ENCODE results near the gene MUC5AC.
"Not testable (repeated sequence)": the region's sequence is repeated elsewhere in the genome, so short reads cannot be mapped to it uniquely, and the experiment has no call there.

The MUC5AC gene

DNA sequence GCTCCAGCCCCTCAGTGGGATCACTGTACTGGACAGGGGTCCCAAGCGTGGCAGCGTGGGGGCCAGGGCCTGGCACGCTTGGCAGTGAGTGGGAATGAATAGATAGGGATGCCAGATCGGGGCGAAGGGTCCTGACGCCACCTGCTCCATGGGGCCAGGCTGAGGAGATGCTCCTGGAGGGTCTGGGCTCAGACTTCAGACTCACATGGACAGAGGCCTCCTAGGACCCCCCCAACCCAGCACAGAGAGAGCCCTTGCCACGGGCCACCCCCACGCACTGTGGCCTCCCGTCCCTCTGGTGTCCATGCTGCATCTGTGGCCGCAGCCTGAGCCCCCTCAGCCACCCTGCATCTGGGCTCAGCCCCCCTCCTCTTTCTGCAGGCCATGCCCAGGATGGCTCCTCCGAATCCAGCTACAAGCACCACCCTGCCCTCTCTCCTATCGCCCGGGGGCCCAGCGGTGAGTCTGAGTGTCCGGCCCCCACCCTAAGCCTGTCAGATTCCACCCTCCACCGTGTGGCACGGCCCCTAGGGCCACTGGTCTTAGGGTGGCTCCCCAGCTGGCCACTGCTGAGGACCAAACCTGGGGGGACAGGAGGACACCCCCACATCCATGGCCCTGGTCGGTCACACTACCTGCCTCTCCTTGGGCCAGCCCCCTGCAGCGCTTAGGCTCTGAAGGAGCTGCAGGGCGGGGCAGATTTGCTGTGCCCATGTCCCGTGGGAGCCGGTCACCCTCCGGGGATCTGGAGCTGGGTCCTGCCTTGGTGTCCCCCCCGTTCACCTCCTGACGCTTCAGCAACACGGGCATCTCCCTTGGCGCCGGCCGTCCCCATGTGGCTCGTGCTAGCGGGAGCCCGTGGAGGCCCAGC is 2.7 kb downstream of the MUC5AC start:
- no peak for DNase-seq (ENCODE audit: low read depth in 3 of 3, low spot score in 1 of 3)

GRCh38 chr11:1161410-1162137 is 3.8 kb downstream of the MUC5AC start:
- DNase-seq (ENCODE audit: low read depth in 3 of 3, low spot score in 1 of 3): no peak

DNA sequence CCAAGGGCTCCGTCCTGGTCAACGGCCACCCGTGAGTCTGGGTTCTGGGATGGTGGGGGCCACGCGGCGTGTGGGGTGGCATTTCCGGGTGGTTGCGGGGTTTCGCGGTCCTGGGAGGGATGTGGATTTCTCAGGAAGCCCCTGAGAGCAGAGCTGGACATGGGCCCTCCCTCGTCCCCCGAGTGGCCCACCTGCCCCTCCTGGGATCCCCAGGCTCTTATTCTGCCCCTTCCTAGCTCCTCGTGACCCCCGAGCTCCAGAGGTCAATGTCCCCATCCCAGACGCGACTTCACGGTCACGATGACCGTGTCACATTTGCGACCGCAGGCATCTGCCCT is 4.4 kb downstream of the MUC5AC start:
- DNase-seq (ENCODE audit: low read depth in 3 of 3, low spot score in 1 of 3): no peak

- DNase-seq (ENCODE audit: low read depth in 3 of 3, low spot score in 1 of 3): no peak
These were observed 4.9 kb downstream of the MUC5AC start for GRCh38 chr11:1162491-1163311.

- DNase-seq (ENCODE audit: low read depth in 3 of 3, low spot score in 1 of 3): no peak
These were observed 5.7 kb downstream of the MUC5AC start for GRCh38 chr11:1163321-1163910.

- DNase-seq (ENCODE audit: low read depth in 3 of 3, low spot score in 1 of 3): no peak
These were observed 6.4 kb downstream of the MUC5AC start for GRCh38 chr11:1163911-1164735.

DNA sequence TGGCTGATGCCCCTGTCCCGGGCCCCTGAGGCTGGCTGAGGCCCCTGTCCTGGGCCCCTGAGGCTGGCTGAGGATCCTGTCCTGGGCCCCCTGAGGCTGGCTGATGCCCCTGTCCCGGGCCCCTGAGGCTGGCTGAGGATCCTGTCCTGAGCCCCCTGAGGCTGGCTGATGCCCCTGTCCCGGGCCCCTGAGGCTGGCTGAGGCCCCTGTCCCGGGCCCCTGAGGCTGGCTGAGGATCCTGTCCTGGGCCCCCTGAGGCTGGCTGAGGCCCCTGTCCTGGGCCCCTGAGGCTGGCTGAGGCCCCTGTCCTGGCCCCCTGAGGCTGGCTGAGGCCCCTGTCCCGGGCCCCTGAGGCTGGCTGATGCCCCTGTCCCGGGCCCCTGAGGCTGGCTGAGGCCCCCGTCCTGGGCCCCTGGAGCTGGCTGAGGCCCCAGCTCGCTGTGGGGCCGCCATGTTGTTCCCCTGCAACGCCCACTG is 7.1 kb downstream of the MUC5AC start:
- DNase-seq (ENCODE audit: low read depth in 3 of 3, low spot score in 1 of 3): not testable (repeated sequence)

GRCh38 chr11:1165256-1166041 is 7.7 kb downstream of the MUC5AC start:
- DNase-seq (ENCODE audit: low read depth in 3 of 3, low spot score in 1 of 3): no peak

- DNase-seq (ENCODE audit: low read depth in 3 of 3, low spot score in 1 of 3): no peak
These were observed 9.5 kb downstream of the MUC5AC start for GRCh38 chr11:1167256-1167655.

DNA sequence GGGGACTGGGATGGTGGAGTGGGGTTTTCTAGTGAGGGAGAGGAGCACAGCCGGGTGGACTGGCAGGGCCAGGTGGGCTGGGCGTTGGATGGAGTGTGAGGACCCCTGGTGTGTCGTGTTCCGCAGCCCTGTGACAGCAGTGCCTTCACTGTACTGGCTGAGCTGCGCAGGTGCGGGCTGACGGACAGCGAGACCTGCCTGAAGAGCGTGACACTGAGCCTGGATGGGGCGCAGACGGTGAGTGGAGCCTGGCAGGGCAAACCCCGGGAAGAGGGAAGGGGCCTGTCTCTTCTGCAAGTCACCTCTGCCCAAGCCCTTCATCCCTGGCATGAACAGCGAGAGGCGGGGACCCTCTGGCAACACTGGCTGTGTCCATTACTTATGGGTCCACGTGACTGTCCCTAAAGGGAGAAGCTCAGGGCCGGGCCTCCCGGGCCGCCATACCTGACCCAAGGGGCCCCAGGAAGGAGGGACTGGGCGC is 10.0 kb downstream of the MUC5AC start:
- no peak for DNase-seq (ENCODE audit: low read depth in 3 of 3, low spot score in 1 of 3)

DNA sequence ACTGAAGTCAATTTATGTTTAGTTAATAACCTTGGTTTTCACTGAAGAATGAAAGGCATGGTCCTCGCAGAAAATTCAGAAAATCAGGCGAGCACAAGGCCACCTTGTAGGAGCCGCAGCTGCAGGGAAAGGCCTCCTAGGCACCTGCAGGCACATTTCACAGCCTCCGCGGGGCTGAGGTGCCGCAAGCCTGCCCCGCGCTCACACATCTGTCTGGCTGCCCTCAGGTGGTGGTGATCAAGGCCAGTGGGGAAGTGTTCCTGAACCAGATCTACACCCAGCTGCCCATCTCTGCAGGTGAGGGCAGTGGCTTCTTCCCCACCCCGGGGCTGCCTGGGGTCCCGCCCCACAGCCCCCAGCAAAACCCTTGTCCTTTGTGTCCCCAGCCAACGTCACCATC is 10.5 kb downstream of the MUC5AC start:
- no peak for DNase-seq (ENCODE audit: low read depth in 3 of 3, low spot score in 1 of 3)

- no peak for DNase-seq (ENCODE audit: low read depth in 3 of 3, low spot score in 1 of 3)
These were observed 11.0 kb downstream of the MUC5AC start for GRCh38 chr11:1168721-1169161.

- no peak for DNase-seq (ENCODE audit: low read depth in 3 of 3, low spot score in 1 of 3)
These were observed 13.7 kb downstream of the MUC5AC start for GRCh38 chr11:1171223-1171984.

DNA sequence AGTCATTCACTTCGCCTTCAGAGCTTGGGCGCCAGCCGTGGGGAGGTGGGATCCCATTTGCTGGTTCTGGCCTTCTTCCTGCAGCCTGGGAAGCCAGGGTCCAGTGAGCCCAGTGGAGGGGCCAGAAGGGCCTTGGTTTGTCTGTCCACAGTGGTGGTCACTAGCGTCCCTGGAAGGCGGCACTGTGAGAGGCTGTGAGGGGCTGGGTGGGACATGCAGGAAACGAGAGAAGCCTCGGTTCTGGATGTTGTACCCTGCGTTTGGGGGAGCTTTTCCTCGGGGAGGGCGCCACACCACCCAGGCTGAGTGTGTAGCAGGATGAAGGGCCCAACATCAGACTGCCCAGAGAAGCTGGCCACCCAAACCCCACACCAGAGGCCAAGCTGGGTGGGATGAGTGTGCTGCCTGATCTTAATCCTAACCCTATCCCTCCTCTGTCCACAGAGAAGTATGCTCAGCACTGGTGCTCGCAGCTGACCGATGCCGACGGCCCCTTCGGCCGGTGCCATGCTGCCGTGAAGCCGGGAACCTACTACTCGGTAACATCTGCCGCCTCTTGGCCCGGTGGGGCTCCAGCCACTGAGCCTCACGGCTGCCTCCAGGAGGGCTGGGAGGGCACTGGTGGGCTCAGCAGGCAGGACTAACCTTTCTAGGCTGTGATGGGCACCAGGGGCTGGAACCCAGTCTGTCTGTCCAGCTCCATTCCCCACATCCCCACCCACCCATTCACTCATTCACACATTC is 14.4 kb downstream of the MUC5AC start:
- DNase-seq (ENCODE audit: low read depth in 3 of 3, low spot score in 1 of 3): no peak

DNA sequence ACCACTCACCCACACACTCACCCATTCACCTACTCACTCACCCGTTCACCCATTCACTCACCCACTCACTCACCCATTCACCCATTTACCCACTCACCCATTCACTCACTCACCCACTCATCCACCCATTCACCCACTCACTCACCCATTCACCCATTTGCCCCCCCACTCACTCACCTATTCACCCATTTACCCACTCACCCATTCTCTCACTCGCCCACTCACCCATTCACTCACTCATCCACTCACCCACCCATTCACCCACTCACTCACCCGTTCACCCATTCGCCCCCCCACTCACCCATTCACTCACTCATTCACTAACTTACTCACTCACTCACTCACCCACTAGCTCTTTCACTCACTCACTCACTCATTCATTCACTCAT is 15.0 kb downstream of the MUC5AC start:
- no peak for DNase-seq (ENCODE audit: low read depth in 3 of 3, low spot score in 1 of 3)

DNA sequence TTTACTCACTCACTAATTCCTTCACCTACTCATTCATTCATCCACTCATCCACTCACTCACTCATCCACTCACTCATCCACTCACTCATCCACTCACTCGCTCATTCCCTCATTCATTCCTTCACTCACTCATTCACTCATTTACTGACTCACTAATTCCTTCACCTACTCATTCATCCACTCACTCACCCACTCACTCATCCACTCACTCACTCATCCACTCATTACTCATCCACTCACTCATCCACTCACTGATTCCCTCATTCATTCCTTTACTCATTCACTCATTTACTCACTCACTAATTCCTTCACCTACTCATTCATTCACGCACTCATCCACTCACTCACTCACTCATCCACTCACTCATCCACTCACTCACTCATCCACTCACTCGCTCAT is 15.6 kb downstream of the MUC5AC start:
- DNase-seq (ENCODE audit: low read depth in 3 of 3, low spot score in 1 of 3): not testable (repeated sequence)

- no peak for DNase-seq (ENCODE audit: low read depth in 3 of 3, low spot score in 1 of 3)
These were observed 17.0 kb downstream of the MUC5AC start for GRCh38 chr11:1174441-1175370.

Measured in stimulated activated CD4-positive, alpha-beta T cell treated with anti-CD3 and anti-CD28 coated beads, TNF-alpha, amount 100 ng/mL, for 1 hour (primary cell).